ENCODE results near the gene CNTLN.
"Not testable (repeated sequence)": the region's sequence is repeated elsewhere in the genome, so short reads cannot be mapped to it uniquely, and the experiment has no call there.

The CNTLN gene

DNA sequence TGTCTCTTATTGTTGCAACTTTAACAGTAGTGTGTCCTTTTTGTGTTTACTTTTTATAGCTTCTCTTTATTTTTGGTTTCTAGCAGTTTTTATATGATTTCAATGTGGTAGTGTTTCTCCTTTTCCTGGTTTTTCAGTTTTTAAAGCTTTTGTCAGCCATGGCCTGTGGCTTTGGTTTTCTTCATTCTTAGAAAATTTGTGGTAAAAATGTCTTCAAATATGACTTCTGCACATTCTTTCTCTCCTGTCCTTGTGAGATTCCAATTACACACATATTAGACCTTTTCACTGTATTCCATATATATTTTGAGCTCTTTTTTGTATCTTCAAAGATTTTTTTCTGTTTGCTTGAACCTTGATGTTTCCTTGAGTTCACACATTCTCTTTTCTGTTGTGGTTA, 180.5 kb downstream of the CNTLN start:
- DNase-seq: peak; percentile 65

GRCh38 chr9:17318821-17319320, 184.0 kb downstream of the CNTLN start:
- DNase-seq: peak; percentile 8

- DNase-seq: no peak
Measured at GRCh38 chr9:17319864-17320263, 185.0 kb downstream of the CNTLN start.

DNA sequence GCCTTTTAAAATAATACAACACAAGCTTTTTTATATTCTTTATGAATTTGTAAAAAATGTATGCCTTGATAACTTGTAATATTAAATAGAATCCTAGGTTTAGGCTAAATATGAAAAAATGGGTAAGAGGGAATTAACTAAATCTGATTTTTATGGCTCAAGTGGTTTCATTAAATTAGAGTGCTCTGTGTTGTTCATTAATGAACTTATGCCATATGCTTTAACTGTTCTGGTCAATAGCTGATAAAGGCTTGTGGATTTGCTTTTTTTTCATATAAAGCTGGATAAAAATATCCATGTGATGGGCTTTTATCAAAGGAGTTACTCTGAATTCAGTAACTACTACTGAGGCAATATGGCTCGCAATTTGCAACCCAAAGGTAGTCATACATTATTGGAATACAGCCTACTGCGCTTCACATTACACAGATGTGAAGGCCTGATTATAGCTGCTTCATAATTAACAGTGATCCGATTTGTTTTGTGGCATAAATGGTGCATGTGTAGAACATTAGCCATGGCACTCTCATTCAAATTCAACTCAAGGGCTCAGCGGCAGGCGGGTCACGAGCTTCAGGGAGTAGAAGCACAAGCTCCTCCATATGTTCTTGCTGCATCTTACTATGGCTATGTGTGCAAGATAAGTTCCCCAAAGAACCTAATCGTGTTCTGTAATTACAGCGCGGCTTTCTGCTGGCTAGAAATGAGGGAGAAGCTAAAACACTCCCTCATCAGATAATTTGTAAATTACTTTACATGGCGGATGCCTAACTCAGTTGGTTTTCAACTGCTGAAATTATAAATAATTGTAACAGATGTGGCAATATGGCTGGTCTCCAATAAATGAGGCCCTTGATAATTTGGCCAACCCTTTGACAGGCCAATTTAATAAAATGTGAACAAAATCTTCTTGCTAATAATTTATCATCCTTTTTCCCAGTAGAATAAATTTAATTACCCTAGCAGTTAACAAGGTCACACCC, 188.3 kb downstream of the CNTLN start:
- no peak for DNase-seq

DNA sequence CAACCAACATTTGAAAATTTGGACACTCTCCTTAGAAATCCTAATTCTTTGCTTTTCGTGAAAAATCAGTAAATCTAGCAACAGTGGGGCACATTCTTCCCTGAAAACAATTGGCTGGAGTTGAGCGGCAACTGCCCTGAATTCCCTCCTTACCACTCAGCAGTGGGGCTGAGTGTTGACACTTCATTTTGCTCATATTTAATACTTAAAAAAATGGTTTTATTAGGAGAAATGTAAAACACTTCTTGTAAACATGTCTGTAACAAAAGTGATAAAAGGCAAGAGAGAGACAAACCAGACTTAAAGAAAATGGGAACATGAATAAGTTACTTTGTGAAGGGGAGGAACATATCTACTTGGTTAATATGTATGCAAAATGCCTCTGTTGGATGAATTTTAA, 193.5 kb downstream of the CNTLN start:
- DNase-seq: no peak

GRCh38 chr9:17330097-17330496, 195.3 kb downstream of the CNTLN start:
- DNase-seq: peak; percentile 6

DNA sequence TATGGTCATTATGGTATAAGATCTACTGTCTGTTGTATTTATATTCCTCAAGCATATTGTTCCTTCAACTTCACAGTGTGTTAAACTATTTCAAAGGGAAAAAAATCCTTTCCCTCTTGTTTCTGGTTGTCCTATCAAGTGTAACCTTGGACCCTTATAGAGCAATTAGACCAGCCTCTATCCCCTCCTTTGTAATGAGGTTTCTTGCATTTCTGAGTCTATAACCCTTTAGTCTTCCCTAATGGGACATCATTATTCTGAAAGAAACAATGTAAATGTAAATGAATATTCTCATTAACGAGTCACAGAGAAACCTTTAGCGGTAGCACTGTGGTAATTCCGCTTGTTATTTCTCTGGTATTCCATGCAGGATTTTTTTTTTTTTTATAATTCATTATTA, 197.3 kb downstream of the CNTLN start:
- no peak for DNase-seq

- DNase-seq: no peak
Measured at GRCh38 chr9:17339156-17339555, 204.3 kb downstream of the CNTLN start.

- no peak for DNase-seq
Measured at GRCh38 chr9:17342696-17343095, 207.9 kb downstream of the CNTLN start.

DNA sequence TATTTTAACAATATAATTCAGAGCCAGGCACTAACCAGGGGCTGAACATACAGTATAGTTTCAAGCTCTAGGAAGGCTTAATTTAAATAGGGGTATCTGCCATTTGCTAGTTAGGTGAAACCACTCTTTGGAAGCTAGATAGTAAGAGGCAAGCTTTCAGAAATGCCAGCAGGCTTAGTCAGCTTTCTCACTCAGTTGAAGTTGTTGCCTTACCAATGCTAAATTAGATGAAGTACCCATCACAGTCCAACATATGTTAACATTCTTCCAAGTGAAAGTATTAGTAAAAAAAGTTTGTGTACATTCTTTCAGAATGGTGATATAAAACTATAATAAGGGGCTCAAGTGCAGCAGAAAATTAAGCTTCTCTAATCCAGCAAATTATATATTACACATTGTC, 215.0 kb downstream of the CNTLN start:
- DNase-seq: peak; percentile 56

GRCh38 chr9:17354006-17354405, 219.2 kb downstream of the CNTLN start:
- not testable (repeated sequence) for DNase-seq

- DNase-seq: no peak
Measured at GRCh38 chr9:17361378-17361777, 226.5 kb downstream of the CNTLN start.

DNA sequence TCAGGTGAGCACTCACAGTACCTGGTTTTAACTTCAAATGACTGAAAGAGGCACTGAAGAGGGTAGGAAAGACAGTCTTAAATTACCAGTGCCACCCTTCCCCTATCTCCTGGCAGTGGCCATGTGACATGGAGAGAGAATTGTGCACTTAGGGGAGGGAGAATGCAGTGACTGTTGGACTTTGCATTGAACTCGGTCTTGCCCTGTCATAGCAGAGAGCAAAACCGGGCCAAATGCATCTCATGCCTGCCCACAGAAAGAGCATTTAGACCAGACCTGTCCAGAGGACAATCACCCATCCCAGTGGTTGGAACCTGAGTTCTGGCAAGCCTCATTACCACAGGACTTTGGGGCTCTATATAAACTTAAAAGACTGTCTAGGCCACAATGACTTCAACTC, 232.2 kb downstream of the CNTLN start:
- no peak for DNase-seq

GRCh38 chr9:17380126-17380861, 245.5 kb downstream of the CNTLN start:
- DNase-seq: no peak

DNA sequence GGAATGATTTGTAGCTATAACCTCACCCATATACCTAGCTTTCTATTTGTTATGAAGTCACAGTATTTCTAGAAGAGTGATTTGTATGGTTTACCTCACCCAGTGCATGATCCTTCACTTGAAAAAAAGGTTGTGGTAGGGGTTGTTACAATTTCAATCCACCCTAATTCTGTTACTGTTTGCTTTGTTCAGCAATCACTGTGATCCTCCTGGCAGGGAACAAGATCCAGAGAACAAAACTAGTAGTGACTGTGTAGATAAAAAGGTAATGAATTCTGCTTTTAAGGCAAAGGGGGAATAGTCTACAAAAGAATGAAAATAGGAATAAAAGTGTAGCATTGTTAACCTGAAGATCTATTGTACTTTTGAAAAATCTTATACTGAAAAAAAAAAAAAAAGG, 252.7 kb downstream of the CNTLN start:
- no peak for DNase-seq

- DNase-seq: no peak
Measured at GRCh38 chr9:17389026-17389425, 254.2 kb downstream of the CNTLN start.

GRCh38 chr9:17394881-17395510, 260.2 kb downstream of the CNTLN start:
- no peak for DNase-seq

GRCh38 chr9:17397166-17397728, 262.4 kb downstream of the CNTLN start:
- not testable (repeated sequence) for DNase-seq

- peak; percentile 27 for DNase-seq
Measured at GRCh38 chr9:17398350-17398749, 263.5 kb downstream of the CNTLN start.

DNA sequence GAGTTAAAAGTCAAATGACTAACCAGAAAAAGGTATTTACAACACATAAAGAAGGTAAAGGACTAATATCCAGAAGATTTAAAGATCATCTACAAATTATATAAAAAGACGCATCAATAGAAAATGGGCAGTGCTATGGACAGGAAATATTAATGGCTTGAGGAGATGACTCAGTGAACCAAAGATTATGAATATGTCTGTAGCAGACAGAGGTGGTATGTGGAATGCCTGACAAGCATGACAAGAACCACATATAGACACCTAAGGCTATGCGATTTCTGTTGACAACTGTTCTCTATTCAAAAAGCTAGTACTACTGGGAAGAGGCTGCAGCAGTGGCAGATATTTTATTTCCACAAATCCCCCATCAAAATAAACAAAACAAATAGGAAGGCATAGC, 267.0 kb downstream of the CNTLN start:
- no peak for DNase-seq

DNA sequence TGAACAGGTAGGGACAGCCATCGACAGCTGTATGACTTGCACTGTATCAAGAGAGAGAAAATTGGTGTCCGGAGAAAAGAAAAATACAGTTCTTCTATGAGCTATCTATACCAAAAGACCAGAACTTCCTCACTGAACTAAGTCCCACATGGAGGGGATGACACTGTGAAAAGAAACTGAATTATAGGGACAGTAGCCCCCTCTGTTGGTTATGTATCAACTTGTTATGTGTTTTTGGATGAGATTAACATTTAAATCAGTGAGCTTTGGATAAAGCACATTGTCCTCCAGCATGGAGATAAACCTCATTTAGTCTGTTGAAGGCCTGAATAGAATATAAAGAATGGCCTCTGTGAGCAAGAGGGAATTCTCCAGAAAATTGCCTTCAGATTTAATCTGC, 267.5 kb downstream of the CNTLN start:
- peak; percentile 31 for DNase-seq

DNA sequence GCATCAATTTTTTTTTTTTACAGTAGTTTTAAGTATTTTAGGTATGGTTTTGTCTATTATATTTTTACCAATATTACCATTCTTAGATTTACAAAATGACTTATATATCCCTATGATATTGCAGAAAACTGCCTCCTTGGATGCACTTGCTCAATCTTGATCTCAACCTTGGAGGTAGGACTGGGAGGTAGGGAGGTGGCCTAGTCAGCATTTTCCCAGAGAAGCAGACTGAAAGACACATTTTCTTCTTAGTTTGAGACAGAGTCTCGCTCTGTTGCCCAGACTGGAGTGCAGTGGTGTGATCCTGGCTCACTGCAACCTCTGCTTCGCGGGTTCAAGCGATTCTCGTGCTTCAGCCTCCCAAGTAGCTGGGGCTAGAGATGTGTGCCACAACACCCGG, 268.7 kb downstream of the CNTLN start:
- DNase-seq: no peak

DNA sequence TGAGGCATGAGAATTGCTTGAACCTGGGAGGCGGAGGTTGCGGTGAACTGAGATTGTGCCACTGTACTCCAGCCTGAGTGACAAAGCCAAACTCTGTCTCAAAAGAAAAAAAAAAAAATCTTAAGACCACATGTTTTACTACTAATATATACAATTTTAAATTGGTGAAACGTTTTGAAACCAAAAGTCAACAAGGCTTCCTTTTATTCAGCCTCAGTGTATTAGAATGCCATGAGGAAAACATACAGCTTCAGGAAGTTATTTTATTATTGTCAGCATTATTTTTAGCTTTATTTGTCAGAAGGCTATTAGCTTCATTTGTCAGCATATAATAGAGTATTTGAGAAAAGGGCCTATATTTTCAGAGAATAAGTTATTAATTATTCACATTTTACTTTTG, 280.1 kb downstream of the CNTLN start:
- DNase-seq: no peak
